ENCODE measurements around the gene MUC20.

GRCh38 chr3:195762249-195762585, 41.4 kb downstream of the MUC20 start:
- TF ChIP-seq CTCF (IDR thresholded peaks at IDR 0.05) (no peak), POLR2A (IDR thresholded peaks at IDR 0.05) (no peak)
